Lower lobe of right lung (tissue), 2 donors: ENCODE measurements around the gene NUP160. TPM values are rescaled to one million over a fixed set of nuclear protein-coding genes. Genes with fewer than 3 reads are reported as not detected.
"Not testable (repeated sequence)": the region's sequence is repeated elsewhere in the genome, so short reads cannot be mapped to it uniquely, and the experiment has no call there.

Experiments
- ATAC-seq, 2 donors: fragments of 200-7000 bp; cut with Tn5 transposase; one replicate each; pipeline ENCODE4 v1.9.1; 2020 to 2022; ENCODE audit warnings: mild to moderate bottlenecking in 2 of 2, moderate library complexity in 2 of 2
- DNase-seq: peaks from one replicate; pipeline ENCODE4 v3.0.0-alpha.2; 2020
- H3K27ac ChIP-seq: fragments of 200-600 bp; one replicate; pipeline ENCODE4 v1.8.0; 2022
- H3K27me3 ChIP-seq: fragments of 200-600 bp; one replicate; pipeline ENCODE4 v1.8.0; 2022; ENCODE audit warnings: low read depth
- H3K36me3 ChIP-seq: fragments of 200-600 bp; one replicate; pipeline ENCODE4 v1.8.0; 2022; ENCODE audit warnings: mild to moderate bottlenecking
- H3K4me1 ChIP-seq: fragments of 200-600 bp; one replicate; pipeline ENCODE4 v1.8.0; 2022
- H3K4me3 ChIP-seq: fragments of 200-600 bp; one replicate; pipeline ENCODE4 v1.8.0; 2022; ENCODE audit warnings: mild to moderate bottlenecking
- H3K9me3 ChIP-seq: fragments of 200-600 bp; one replicate; pipeline ENCODE4 v1.8.0; 2022
- intact Hi-C: fragments of 100-400 bp; cut with DNase I; formaldehyde crosslinking; loops from one replicate; pipeline ENCODE4 v1.11.0; 2022
- total RNA-seq: library from RNA; stranded (reverse); fragmentation: NEBNext Ultra II Directional; extraction: Animal tissue kit (Norgen Biotek cat#: 25700); gene quantifications from one replicate; pipeline ENCODE4 v1.2.1, GENCODE V29; 2021
- TF ChIP-seq, protein P1 (sequence below): fragments of 200-600 bp; IDR thresholded peaks from one replicate; pipeline ENCODE4 v1.8.0; 2022; ENCODE audit warnings: antibody characterized with exemption, mild to moderate bottlenecking
- donor health status: DM: no; HTN: yes; CAD: no; lungs with severe emphysema.

Gene NUP160
- total RNA-seq, 1 donor from 2014 or later = 43.3 TPM

DNA sequence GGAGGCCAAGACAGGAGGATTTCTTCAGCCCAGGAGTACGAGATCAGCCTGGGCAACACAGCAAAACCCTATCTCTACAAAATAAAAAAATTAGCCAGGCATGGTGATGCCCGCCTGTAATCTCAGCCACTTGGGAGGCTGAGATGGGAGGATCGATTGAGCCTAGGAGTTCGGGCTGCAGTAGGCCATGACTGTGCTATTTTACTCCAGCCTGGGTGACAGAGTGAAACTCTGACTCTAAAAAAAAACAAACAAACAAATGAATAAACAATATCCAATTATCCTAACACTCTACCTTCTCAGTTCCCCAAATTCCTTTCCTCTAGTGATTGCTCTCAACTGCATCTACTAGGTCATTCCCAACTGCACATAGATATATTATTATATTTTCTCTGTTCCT lies 5.4 kb downstream of the NUP160 start:
- intact Hi-C loops = no loop called here
- DNase-seq = no peak
- Histone ChIP-seq H3K27ac (peak overlapping the region; percentile 48), H3K9me3 (no peaks in the 10 kb centered on the region), H3K4me1 (peaks cover 51% of the 10 kb centered on the region), H3K27me3 (no peaks in the 10 kb centered on the region), H3K36me3 (peaks cover 80% of the 10 kb centered on the region), H3K4me3 (peak overlapping the region; percentile 18)
- ATAC-seq = no peak
- TF ChIP-seq, protein P1, sequence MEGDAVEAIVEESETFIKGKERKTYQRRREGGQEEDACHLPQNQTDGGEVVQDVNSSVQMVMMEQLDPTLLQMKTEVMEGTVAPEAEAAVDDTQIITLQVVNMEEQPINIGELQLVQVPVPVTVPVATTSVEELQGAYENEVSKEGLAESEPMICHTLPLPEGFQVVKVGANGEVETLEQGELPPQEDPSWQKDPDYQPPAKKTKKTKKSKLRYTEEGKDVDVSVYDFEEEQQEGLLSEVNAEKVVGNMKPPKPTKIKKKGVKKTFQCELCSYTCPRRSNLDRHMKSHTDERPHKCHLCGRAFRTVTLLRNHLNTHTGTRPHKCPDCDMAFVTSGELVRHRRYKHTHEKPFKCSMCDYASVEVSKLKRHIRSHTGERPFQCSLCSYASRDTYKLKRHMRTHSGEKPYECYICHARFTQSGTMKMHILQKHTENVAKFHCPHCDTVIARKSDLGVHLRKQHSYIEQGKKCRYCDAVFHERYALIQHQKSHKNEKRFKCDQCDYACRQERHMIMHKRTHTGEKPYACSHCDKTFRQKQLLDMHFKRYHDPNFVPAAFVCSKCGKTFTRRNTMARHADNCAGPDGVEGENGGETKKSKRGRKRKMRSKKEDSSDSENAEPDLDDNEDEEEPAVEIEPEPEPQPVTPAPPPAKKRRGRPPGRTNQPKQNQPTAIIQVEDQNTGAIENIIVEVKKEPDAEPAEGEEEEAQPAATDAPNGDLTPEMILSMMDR = no peak

DNA sequence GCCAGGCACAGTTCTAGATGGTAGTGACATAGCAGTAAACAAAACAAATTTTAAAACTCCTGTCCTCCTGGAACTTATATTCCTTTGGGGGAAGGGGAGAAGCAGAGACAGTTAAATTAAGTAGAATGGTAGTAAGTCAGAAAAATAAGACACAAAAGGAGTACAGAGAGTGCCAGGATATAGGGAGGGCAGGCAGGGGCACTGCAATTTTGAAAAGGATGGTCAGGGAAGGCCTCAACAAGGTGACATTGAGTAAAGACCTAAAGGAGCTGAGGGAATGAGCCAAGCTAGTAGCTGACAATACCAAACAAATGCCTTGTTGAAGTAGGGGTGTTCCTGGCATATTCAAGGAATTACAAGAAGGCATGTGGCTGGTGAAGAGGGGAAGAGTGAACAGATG lies 10.2 kb downstream of the NUP160 start:
- TF ChIP-seq, protein P1 = no peak
- peaks cover 5% of the 10 kb centered on the region for H3K4me1 ChIP-seq
- H3K27ac ChIP-seq = no peak overlapping the region
- DNase-seq = no peak
- peaks cover 100% of the 10 kb centered on the region for H3K36me3 ChIP-seq
- intact Hi-C loops = no loop called here
- H3K4me3 ChIP-seq = no peak overlapping the region
- H3K27me3 ChIP-seq = no peaks in the 10 kb centered on the region
- H3K9me3 ChIP-seq = no peaks in the 10 kb centered on the region
- no peak for ATAC-seq

DNA sequence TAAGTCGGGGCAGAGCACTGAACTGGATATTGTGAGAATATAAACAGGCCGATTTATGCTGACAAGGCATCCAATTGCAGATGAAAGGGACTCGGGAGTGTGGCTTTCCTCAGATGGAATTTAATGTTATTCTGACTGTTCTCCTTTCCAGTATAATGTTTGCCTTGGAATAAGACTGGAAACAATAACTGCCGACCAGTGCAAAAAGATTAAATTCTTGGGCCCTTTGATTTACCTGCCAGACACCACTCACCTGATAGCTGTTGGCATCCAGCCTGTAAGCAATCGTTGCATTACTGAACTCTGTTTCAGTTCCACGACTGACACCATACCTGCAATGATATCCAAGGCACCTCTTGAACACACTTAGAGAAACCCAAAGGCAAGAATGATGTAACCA lies 10.9 kb downstream of the NUP160 start:
- intact Hi-C loops = no loop called here
- TF ChIP-seq, protein P1 = no peak
- peaks cover 100% of the 10 kb centered on the region for H3K36me3 ChIP-seq
- no peak for DNase-seq
- no peak overlapping the region for H3K27ac ChIP-seq
- H3K9me3 ChIP-seq = no peaks in the 10 kb centered on the region
- ATAC-seq = peak in 1 of 2 donors; percentile 61
- H3K4me1 ChIP-seq = no peaks in the 10 kb centered on the region
- no peaks in the 10 kb centered on the region for H3K27me3 ChIP-seq
- no peak overlapping the region for H3K4me3 ChIP-seq

DNA sequence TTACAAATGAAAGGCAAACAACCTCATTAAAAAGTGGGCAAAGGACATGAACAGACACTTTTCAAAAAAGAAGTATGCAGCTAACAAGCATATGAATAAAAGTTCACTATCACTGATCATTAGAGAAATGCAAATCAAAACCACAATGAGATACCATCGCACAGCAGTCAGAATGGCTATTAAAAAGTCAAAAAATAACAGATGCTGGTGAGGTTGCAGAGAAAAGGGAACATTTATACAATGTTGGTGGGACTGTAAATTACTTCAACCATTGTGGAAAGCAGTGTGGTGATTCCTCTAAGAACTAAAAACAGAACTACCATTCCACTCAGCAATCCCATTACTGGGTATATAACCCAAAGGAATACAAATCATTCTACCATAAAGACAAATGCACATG lies 18.1 kb downstream of the NUP160 start:
- intact Hi-C loops, ATAC-seq, H3K27me3 ChIP-seq, H3K27ac ChIP-seq, H3K4me3 ChIP-seq, H3K4me1 ChIP-seq, H3K9me3 ChIP-seq, DNase-seq: not testable (repeated sequence)
- H3K36me3 ChIP-seq = peaks cover 66% of the 10 kb centered on the region

DNA sequence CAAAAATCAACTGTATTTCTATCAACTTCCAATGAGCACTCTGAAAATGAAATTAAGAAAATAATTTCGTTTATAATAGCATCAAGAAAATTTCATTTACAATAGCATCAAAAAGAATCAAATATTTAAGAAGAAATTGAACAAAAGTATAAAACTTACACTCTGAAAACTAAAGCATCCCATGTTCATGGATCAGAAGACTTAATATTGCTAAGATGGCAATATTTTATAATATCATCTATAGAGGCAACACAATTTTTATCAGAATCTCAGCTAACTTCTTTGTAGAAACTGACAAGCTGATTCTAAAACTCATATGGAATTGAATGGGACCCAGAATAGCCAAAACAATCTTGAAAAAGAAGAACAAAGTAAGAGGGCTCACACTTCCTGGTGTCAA lies 19.9 kb downstream of the NUP160 start:
- TF ChIP-seq, protein P1 = no peak
- Histone ChIP-seq H3K9me3 (no peaks in the 10 kb centered on the region), H3K27me3 (no peaks in the 10 kb centered on the region), H3K27ac (no peak overlapping the region), H3K4me3 (no peak overlapping the region), H3K36me3 (peaks cover 59% of the 10 kb centered on the region), H3K4me1 (no peaks in the 10 kb centered on the region)
- ATAC-seq (no peak), DNase-seq (no peak)
- intact Hi-C loops = no loop called here

DNA sequence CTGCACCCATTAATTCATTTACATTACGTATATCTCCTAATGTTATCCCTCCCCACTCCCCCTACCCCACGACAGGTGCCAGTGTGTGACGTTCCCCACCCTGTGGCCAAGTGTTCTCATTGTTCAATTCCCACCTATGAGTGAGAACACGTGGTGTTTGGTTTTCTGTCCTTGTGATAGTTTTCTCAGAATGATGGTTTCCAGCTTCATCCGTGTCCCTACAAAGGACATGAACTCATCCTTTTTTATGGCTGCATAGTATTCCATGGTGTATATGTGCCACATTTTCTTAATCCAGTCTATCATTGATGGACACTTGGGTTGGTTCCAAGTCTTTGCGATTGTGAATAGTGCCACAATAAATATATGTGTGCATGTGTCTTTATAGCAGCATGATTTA lies 25.5 kb downstream of the NUP160 start:
- intact Hi-C loops, ATAC-seq, H3K4me1 ChIP-seq, H3K9me3 ChIP-seq, DNase-seq, H3K27ac ChIP-seq, H3K4me3 ChIP-seq, H3K27me3 ChIP-seq: not testable (repeated sequence)
- H3K36me3 ChIP-seq = peaks cover 87% of the 10 kb centered on the region

DNA sequence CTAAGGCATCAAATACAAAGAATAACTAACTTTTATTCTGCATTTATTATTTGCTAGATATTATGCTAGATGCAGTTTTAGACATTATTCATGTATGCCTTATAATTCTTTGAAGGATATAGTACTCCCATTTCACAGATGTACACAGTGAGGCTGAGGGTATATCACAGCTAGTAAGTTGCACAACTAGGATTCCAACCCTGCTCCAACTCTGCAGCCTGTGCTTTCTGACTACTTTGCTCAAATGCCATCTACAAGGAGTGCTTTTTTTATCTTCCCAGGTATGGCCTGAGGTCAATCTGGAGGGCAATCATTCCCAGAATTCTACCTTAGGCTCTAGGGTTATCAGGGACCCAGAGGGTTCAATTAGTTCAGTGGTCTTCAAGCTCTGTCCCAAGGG lies 28.4 kb downstream of the NUP160 start:
- Histone ChIP-seq H3K9me3 (no peaks in the 10 kb centered on the region), H3K4me1 (no peaks in the 10 kb centered on the region), H3K27me3 (no peaks in the 10 kb centered on the region), H3K36me3 (peaks cover 90% of the 10 kb centered on the region), H3K27ac (no peak overlapping the region), H3K4me3 (no peak overlapping the region)
- DNase-seq (no peak), ATAC-seq (no peak)
- intact Hi-C loops = no loop called here
- TF ChIP-seq, protein P1 = no peak
